Testis (tissue), 2 donors: ENCODE measurements around the gene KMT5B.

Experiments used
- CTCF ChIP-seq, 3 experiments: fragments of 450-650 bp in 2 of 3; fragments of 200-600 bp in 1 of 3; sonication (generic) in 1 of 3; IDR thresholded peaks; one replicate each; pipeline ENCODE4 v1.5.1; 2016 to 2019; ENCODE audit warnings: antibody characterized with exemption in 3 of 3, mild to moderate bottlenecking in 2 of 3, moderate library complexity in 1 of 3
- POLR2A ChIP-seq: fragments of 450-650 bp; IDR thresholded peaks from one replicate; pipeline ENCODE4 v1.6.1; 2017; ENCODE audit warnings: antibody characterized with exemption, mild to moderate bottlenecking, moderate library complexity

DNA sequence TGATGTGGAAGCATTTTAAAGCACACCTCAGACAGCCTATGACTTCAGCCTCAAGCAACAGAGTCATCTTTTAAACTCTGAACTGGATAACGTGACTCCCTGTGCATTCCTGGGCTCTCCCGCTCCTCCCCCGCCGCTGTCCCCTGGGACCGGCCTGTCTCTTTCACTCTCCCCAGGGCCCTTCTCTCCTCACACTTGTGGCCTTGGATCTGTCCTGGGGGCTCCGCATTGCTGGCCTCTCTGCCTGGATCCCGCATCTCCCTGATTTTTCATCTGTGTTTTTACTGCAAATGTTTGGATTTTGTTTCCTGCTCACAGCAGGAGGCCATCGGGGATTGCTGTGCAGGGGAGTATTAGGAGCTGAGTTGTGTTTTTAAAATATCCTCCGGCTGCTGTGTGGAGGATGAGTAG is 43.2 kb upstream of the KMT5B start:
- TF ChIP-seq CTCF (IDR thresholded peaks at IDR 0.05) (no peak), POLR2A (no peak)
